ENCODE measurements around the gene ABCD4. TPM values are rescaled to one million over a fixed set of nuclear protein-coding genes. Genes with fewer than 3 reads are reported as not detected.

Gene ABCD4
- total RNA-seq, 1 experiment from 2014 or later: 45.3 TPM

DNA sequence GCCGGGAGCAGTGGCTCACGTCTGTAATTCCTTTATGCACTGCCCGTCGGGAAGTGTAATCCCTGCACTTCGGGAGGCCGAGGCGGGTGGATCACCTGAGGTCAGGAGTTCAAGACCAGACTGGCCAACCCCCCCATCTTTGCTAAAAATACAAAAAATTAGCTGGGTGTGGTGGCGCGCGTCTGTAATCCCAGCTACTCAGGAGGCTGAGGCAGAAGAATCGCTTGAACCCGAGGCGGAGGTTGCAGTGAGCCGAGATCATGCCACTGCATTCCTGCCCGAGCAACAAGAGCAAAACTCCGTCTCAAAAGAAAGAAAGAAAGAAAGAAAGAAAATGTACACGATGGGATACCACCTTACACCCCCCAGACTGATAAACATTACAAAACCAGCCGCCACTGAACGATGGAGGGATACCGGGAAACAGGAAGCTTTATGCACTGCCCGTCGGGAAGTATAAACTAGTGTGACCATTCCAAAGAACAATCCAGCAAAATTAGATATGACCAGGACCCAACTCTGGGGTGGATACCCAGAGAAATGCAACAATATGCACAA is 1.1 kb downstream of the ABCD4 start (continued):
- TF ChIP-seq, protein P1, sequence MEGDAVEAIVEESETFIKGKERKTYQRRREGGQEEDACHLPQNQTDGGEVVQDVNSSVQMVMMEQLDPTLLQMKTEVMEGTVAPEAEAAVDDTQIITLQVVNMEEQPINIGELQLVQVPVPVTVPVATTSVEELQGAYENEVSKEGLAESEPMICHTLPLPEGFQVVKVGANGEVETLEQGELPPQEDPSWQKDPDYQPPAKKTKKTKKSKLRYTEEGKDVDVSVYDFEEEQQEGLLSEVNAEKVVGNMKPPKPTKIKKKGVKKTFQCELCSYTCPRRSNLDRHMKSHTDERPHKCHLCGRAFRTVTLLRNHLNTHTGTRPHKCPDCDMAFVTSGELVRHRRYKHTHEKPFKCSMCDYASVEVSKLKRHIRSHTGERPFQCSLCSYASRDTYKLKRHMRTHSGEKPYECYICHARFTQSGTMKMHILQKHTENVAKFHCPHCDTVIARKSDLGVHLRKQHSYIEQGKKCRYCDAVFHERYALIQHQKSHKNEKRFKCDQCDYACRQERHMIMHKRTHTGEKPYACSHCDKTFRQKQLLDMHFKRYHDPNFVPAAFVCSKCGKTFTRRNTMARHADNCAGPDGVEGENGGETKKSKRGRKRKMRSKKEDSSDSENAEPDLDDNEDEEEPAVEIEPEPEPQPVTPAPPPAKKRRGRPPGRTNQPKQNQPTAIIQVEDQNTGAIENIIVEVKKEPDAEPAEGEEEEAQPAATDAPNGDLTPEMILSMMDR (IDR thresholded peaks at IDR 0.05 in 2 of 3, conservative IDR thresholded peaks at IDR 0.05 in 1 of 3; ENCODE audit: borderline replicate concordance in 1 of 3, insufficient read depth in 1 of 3, low read depth in 2 of 3, low read length in 2 of 3): no peak
- no peak for TF ChIP-seq ZFX (IDR thresholded peaks at IDR 0.05)
- TF ChIP-seq, protein P2, sequence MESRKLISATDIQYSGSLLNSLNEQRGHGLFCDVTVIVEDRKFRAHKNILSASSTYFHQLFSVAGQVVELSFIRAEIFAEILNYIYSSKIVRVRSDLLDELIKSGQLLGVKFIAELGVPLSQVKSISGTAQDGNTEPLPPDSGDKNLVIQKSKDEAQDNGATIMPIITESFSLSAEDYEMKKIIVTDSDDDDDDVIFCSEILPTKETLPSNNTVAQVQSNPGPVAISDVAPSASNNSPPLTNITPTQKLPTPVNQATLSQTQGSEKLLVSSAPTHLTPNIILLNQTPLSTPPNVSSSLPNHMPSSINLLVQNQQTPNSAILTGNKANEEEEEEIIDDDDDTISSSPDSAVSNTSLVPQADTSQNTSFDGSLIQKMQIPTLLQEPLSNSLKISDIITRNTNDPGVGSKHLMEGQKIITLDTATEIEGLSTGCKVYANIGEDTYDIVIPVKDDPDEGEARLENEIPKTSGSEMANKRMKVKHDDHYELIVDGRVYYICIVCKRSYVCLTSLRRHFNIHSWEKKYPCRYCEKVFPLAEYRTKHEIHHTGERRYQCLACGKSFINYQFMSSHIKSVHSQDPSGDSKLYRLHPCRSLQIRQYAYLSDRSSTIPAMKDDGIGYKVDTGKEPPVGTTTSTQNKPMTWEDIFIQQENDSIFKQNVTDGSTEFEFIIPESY (IDR thresholded peaks at IDR 0.05; ENCODE audit: extremely low read depth, insufficient replicate concordance, low read length): no peak
- no peak for TF ChIP-seq FOSL1 (IDR thresholded peaks at IDR 0.05; ENCODE audit: low read depth)
- TF ChIP-seq JUND (IDR thresholded peaks at IDR 0.05): no peak
- no peak for TF ChIP-seq POLR2AphosphoS5 (IDR thresholded peaks at IDR 0.05; ENCODE audit: low read depth, low read length)
- TF ChIP-seq SIN3A (IDR thresholded peaks at IDR 0.05; ENCODE audit: low read depth): no peak
- TF ChIP-seq, protein P3, sequence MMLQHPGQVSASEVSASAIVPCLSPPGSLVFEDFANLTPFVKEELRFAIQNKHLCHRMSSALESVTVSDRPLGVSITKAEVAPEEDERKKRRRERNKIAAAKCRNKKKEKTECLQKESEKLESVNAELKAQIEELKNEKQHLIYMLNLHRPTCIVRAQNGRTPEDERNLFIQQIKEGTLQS (IDR thresholded peaks at IDR 0.05): no peak
- no peak for TF ChIP-seq YY1 (IDR thresholded peaks at IDR 0.05; ENCODE audit: extremely low read depth, insufficient replicate concordance, low read depth, low read length)
- TF ChIP-seq EZH2phosphoT487 (IDR thresholded peaks at IDR 0.05; ENCODE audit: borderline replicate concordance): no peak
